ENCODE results near the gene FAM124A. TPM values are rescaled to one million over a fixed set of nuclear protein-coding genes. Genes with fewer than 3 reads are reported as not detected.

The FAM124A gene
- polyA plus RNA-seq, 3 donors: 0.03 to 0.20 (median 0.13) TPM

GRCh38 chr13:51180853-51181511 is 41.2 kb upstream of the FAM124A start:
- Mint-ChIP-seq H3K27me3 (ENCODE audit: low read depth in 3 of 3) (peaks cover 2 to 7% (median 6%) of the 10 kb centered on the region in 3 donors), H3K36me3 (no peaks in the 10 kb centered on the region)

GRCh38 chr13:51181786-51182383 is 40.3 kb upstream of the FAM124A start:
- H3K4me1 Mint-ChIP-seq: peaks cover 2% of the 10 kb centered on the region
- 94% methylated on average over 3 of the region's 4 CpGs for WGBS (ENCODE audit: insufficient coverage)
- peaks cover 2 to 7% (median 6%) of the 10 kb centered on the region in 3 donors for H3K27me3 Mint-ChIP-seq (ENCODE audit: low read depth in 3 of 3)

More at GRCh38 chr13:51180853-51181511, 41.2 kb upstream of the FAM124A start:
- no peaks in the 10 kb centered on the region for H3K9me3 ChIP-seq (replicated peaks in 1 of 2; ENCODE audit: control insufficient read depth in 1 of 2, insufficient read depth in 1 of 2, low read length in 2 of 2)
- H3K4me1 ChIP-seq (ENCODE audit: control insufficient read depth in 1 of 2, insufficient read depth in 2 of 2, low read length in 2 of 2): no peaks in the 10 kb centered on the region
- H4K20me1 ChIP-seq (ENCODE audit: insufficient read depth, low read length): no peaks in the 10 kb centered on the region
- H2AFZ ChIP-seq (ENCODE audit: insufficient read depth, low read depth, low read length, poor library complexity, severe bottlenecking): no peak overlapping the region
- H3K27ac ChIP-seq (ENCODE audit: low read depth in 1 of 2, low read length in 2 of 2): no peak overlapping the region
- no peaks in the 10 kb centered on the region for H3K79me2 ChIP-seq (ENCODE audit: insufficient read depth, low read length)
- Mint-ChIP-seq H3K4me1 (peaks cover 2% of the 10 kb centered on the region), H3K4me3 (no peak overlapping the region), H3K27ac (no peak overlapping the region), H3K9me3 (peaks cover 0 to 1% (median 0%) of the 10 kb centered on the region in 7 donors)
- no peak for TF ChIP-seq CTCF (IDR thresholded peaks at IDR 0.05)
- intact Hi-C loops (cut with micrococcal nuclease): no loop called here
- WGBS (ENCODE audit: insufficient coverage): no CpG with 5 or more reads among the region's 2 CpGs
- H3K4me3 ChIP-seq (replicated peaks in 1 of 3; ENCODE audit: low read depth in 2 of 3, low read length in 3 of 3): no peak overlapping the region
- peaks cover 0 to 5% of the 10 kb centered on the region in 2 donors for H3K27me3 ChIP-seq (ENCODE audit: control insufficient read depth in 2 of 2, insufficient read depth in 2 of 2, low read length in 2 of 2)
- H3K9ac ChIP-seq (ENCODE audit: insufficient read depth, low read length, poor library complexity, severe bottlenecking): no peak overlapping the region
- DNase-seq: no peak
- H3K36me3 ChIP-seq (replicated peaks in 1 of 2; ENCODE audit: control insufficient read depth in 1 of 2, insufficient read depth in 2 of 2, low read length in 2 of 2): no peaks in the 10 kb centered on the region
- no peak overlapping the region for H3K4me2 ChIP-seq (replicated peaks; ENCODE audit: extremely low read depth, low read length, poor library complexity, severe bottlenecking)

More at GRCh38 chr13:51181786-51182383, 40.3 kb upstream of the FAM124A start:
- Histone ChIP-seq H3K36me3 (replicated peaks in 1 of 2; ENCODE audit: control insufficient read depth in 1 of 2, insufficient read depth in 2 of 2, low read length in 2 of 2) (no peaks in the 10 kb centered on the region), H3K27ac (ENCODE audit: low read depth in 1 of 2, low read length in 2 of 2) (no peak overlapping the region), H3K79me2 (ENCODE audit: insufficient read depth, low read length) (no peaks in the 10 kb centered on the region), H3K4me3 (replicated peaks in 1 of 3; ENCODE audit: low read depth in 2 of 3, low read length in 3 of 3) (no peak overlapping the region), H3K4me1 (ENCODE audit: control insufficient read depth in 1 of 2, insufficient read depth in 2 of 2, low read length in 2 of 2) (no peaks in the 10 kb centered on the region), H2AFZ (ENCODE audit: insufficient read depth, low read depth, low read length, poor library complexity, severe bottlenecking) (no peak overlapping the region), H3K9ac (ENCODE audit: insufficient read depth, low read length, poor library complexity, severe bottlenecking) (no peak overlapping the region), H3K4me2 (replicated peaks; ENCODE audit: extremely low read depth, low read length, poor library complexity, severe bottlenecking) (no peak overlapping the region), H3K27me3 (ENCODE audit: control insufficient read depth in 2 of 2, insufficient read depth in 2 of 2, low read length in 2 of 2) (peaks cover 0 to 5% of the 10 kb centered on the region in 2 donors), H3K9me3 (replicated peaks in 1 of 2; ENCODE audit: control insufficient read depth in 1 of 2, insufficient read depth in 1 of 2, low read length in 2 of 2) (no peaks in the 10 kb centered on the region), H4K20me1 (ENCODE audit: insufficient read depth, low read length) (no peaks in the 10 kb centered on the region)
- no peak overlapping the region for H3K27ac Mint-ChIP-seq
- no peaks in the 10 kb centered on the region for H3K36me3 Mint-ChIP-seq
- H3K9me3 Mint-ChIP-seq: no peaks in the 10 kb centered on the region
- no peak for DNase-seq
- intact Hi-C loops (cut with micrococcal nuclease): no loop called here
- no peak overlapping the region for H3K4me3 Mint-ChIP-seq
- TF ChIP-seq CTCF (IDR thresholded peaks at IDR 0.05): no peak

Measured in CD14-positive monocyte (primary cell).